Activated naive CD4-positive, alpha-beta T cell treated with anti-CD3 and anti-CD28 coated beads for 36 hours (primary cell): ENCODE measurements around the gene FAM3D. TPM values are rescaled to one million over a fixed set of nuclear protein-coding genes. Genes with fewer than 3 reads are reported as not detected.

ENCODE experiments used
- CTCF ChIA-PET: fragments of 350-600 bp; sonication (Branson Sonifier 250); formaldehyde crosslinking; loops from one replicate; lab custom pipeline; 2021; ENCODE audit warnings: antibody characterized with exemption; lab: Charles Lee
- DNase-seq: peaks from one replicate; pipeline ENCODE4 v3.0.0-alpha.2; 2020
- H3K27ac Mint-ChIP-seq: one replicate; pipeline ENCODE4 v1.8.0; 2021; ENCODE audit warnings: mild to moderate bottlenecking, mixed read lengths
- H3K27me3 Mint-ChIP-seq: one replicate; pipeline ENCODE4 v1.8.0; 2021; ENCODE audit warnings: low read depth, mixed read lengths
- H3K36me3 Mint-ChIP-seq: one replicate; pipeline ENCODE4 v1.8.0; 2021; ENCODE audit warnings: low read depth, mixed read lengths
- H3K4me1 Mint-ChIP-seq: one replicate; pipeline ENCODE4 v1.8.0; 2021; ENCODE audit warnings: low read depth, mixed read lengths
- H3K4me3 Mint-ChIP-seq: one replicate; pipeline ENCODE4 v1.8.0; 2021; ENCODE audit warnings: mild to moderate bottlenecking, moderate library complexity, mixed read lengths
- H3K9me3 Mint-ChIP-seq: one replicate; pipeline ENCODE4 v1.8.0; 2021; ENCODE audit warnings: mixed read lengths
- intact Hi-C: fragments of 100-400 bp; cut with micrococcal nuclease; formaldehyde crosslinking; loops from one replicate; pipeline ENCODE4 v1.15.1; 2023
- total RNA-seq, 2 experiments: library from RNA; stranded (reverse); gene quantifications; one replicate each; pipeline ENCODE4 v1.2.3, GENCODE V29; 2021

Gene FAM3D
- total RNA-seq, 2 experiments from 2014 or later: not detected

GRCh38 chr3:58645726-58646125 is 20.8 kb downstream of the FAM3D start:
- Mint-ChIP-seq H3K9me3 (no peaks in the 10 kb centered on the region), H3K27ac (no peak overlapping the region), H3K4me3 (no peak overlapping the region), H3K27me3 (no peaks in the 10 kb centered on the region), H3K36me3 (no peaks in the 10 kb centered on the region), H3K4me1 (no peaks in the 10 kb centered on the region)
- intact Hi-C loops: no loop called here
- CTCF ChIA-PET: no interaction called here
- no peak for DNase-seq

GRCh38 chr3:58642846-58643245 is 23.7 kb downstream of the FAM3D start:
- H3K27ac Mint-ChIP-seq: no peak overlapping the region
- CTCF ChIA-PET: interaction anchor here (0.6 to 2.3 kb wide), 6 partner anchors 10 to 456 kb away, joined by 3 to 7 read pairs (median 4); no protein-coding TSS in a partner anchor
- H3K4me1 Mint-ChIP-seq: no peaks in the 10 kb centered on the region
- no peak overlapping the region for H3K4me3 Mint-ChIP-seq
- H3K27me3 Mint-ChIP-seq: peaks cover 2% of the 10 kb centered on the region
- no peaks in the 10 kb centered on the region for H3K36me3 Mint-ChIP-seq
- no peaks in the 10 kb centered on the region for H3K9me3 Mint-ChIP-seq
- intact Hi-C loops: no loop called here
- DNase-seq: no peak

- no peaks in the 10 kb centered on the region for H3K9me3 Mint-ChIP-seq
- peaks cover 2% of the 10 kb centered on the region for H3K27me3 Mint-ChIP-seq
Measured at GRCh38 chr3:58640700-58641372, 25.7 kb downstream of the FAM3D start.

GRCh38 chr3:58639842-58640241 is 26.7 kb downstream of the FAM3D start:
- intact Hi-C loops: loop anchor here (1.0 to 2.0 kb wide), 2 partner anchors 355 to 412 kb away; no protein-coding TSS in a partner anchor
- H3K4me3 Mint-ChIP-seq: no peak overlapping the region
- H3K27ac Mint-ChIP-seq: no peak overlapping the region
- H3K27me3 Mint-ChIP-seq: peaks cover 2% of the 10 kb centered on the region
- H3K4me1 Mint-ChIP-seq: no peaks in the 10 kb centered on the region
- H3K9me3 Mint-ChIP-seq: no peaks in the 10 kb centered on the region
- CTCF ChIA-PET: interaction anchor here (1.0 to 5.8 kb wide), 5 partner anchors 9 to 570 kb away, joined by 3 to 35 read pairs (median 12); no protein-coding TSS in a partner anchor
- DNase-seq: no peak
- H3K36me3 Mint-ChIP-seq: no peaks in the 10 kb centered on the region

More at GRCh38 chr3:58640700-58641372, 25.7 kb downstream of the FAM3D start:
- Mint-ChIP-seq H3K4me3 (no peak overlapping the region), H3K36me3 (no peaks in the 10 kb centered on the region), H3K4me1 (no peaks in the 10 kb centered on the region), H3K27ac (no peak overlapping the region)
- CTCF ChIA-PET: interaction anchor here (0.6 to 5.8 kb wide), 12 partner anchors 9 to 996 kb away, joined by 3 to 35 read pairs (median 3); no protein-coding TSS in a partner anchor
- DNase-seq: peak; percentile 76
- intact Hi-C loops: loop anchor here (1.0 to 2.0 kb wide), 2 partner anchors 354 to 411 kb away; no protein-coding TSS in a partner anchor

GRCh38 chr3:58639001-58639400 is 27.6 kb downstream of the FAM3D start:
- H3K9me3 Mint-ChIP-seq: no peaks in the 10 kb centered on the region
- DNase-seq: no peak
- CTCF ChIA-PET: interaction anchor here (1.1 to 5.8 kb wide), 4 partner anchors 8 to 413 kb away, joined by 3 to 35 read pairs (median 16); no protein-coding TSS in a partner anchor
- H3K4me3 Mint-ChIP-seq: no peak overlapping the region
- H3K4me1 Mint-ChIP-seq: no peaks in the 10 kb centered on the region
- H3K27ac Mint-ChIP-seq: no peak overlapping the region
- peaks cover 2% of the 10 kb centered on the region for H3K27me3 Mint-ChIP-seq
- intact Hi-C loops: no loop called here
- H3K36me3 Mint-ChIP-seq: no peaks in the 10 kb centered on the region

- Mint-ChIP-seq H3K36me3 (no peaks in the 10 kb centered on the region), H3K9me3 (no peaks in the 10 kb centered on the region), H3K4me1 (no peaks in the 10 kb centered on the region), H3K27ac (no peak overlapping the region), H3K4me3 (no peak overlapping the region), H3K27me3 (peaks cover 2% of the 10 kb centered on the region)
- no peak for DNase-seq
- intact Hi-C loops: no loop called here
- CTCF ChIA-PET: interaction anchor here (1.1 to 5.8 kb wide), 4 partner anchors 8 to 414 kb away, joined by 3 to 35 read pairs (median 16); no protein-coding TSS in a partner anchor
Measured at GRCh38 chr3:58638591-58638990, 28.0 kb downstream of the FAM3D start.

- intact Hi-C loops: no loop called here
Measured at GRCh38 chr3:58637509-58637908, 29.1 kb downstream of the FAM3D start.

GRCh38 chr3:58635371-58636285 is 30.9 kb downstream of the FAM3D start:
- no peaks in the 10 kb centered on the region for H3K4me1 Mint-ChIP-seq
- DNase-seq: no peak
- H3K36me3 Mint-ChIP-seq: no peaks in the 10 kb centered on the region
- no peak overlapping the region for H3K4me3 Mint-ChIP-seq
- no peaks in the 10 kb centered on the region for H3K9me3 Mint-ChIP-seq
- no peak overlapping the region for H3K27ac Mint-ChIP-seq
- intact Hi-C loops: no loop called here
- H3K27me3 Mint-ChIP-seq: peaks cover 2% of the 10 kb centered on the region
- CTCF ChIA-PET: interaction anchor here (0.6 to 11.1 kb wide), 2 partner anchors 65 kb away, joined by 4 to 256 read pairs; partner anchors contain the start of gene FAM107A

More at GRCh38 chr3:58637509-58637908, 29.1 kb downstream of the FAM3D start:
- CTCF ChIA-PET: interaction anchor here (0.6 to 5.8 kb wide), 3 partner anchors 10 to 441 kb away, joined by 4 to 35 read pairs (median 5); no protein-coding TSS in a partner anchor
- H3K9me3 Mint-ChIP-seq: no peaks in the 10 kb centered on the region
- DNase-seq: no peak
- no peaks in the 10 kb centered on the region for H3K4me1 Mint-ChIP-seq
- H3K27me3 Mint-ChIP-seq: peaks cover 2% of the 10 kb centered on the region
- H3K4me3 Mint-ChIP-seq: no peak overlapping the region
- no peaks in the 10 kb centered on the region for H3K36me3 Mint-ChIP-seq
- H3K27ac Mint-ChIP-seq: no peak overlapping the region

GRCh38 chr3:58633157-58633865 is 33.3 kb downstream of the FAM3D start:
- CTCF ChIA-PET: interaction anchor here (11.1 kb wide), 1 partner anchor 62 kb away, joined by 256 read pairs; the partner anchor contains the start of gene FAM107A

GRCh38 chr3:58631742-58632141 is 34.8 kb downstream of the FAM3D start:
- no peaks in the 10 kb centered on the region for H3K27me3 Mint-ChIP-seq
- H3K36me3 Mint-ChIP-seq: no peaks in the 10 kb centered on the region
- no peak overlapping the region for H3K27ac Mint-ChIP-seq
- DNase-seq: no peak
- H3K9me3 Mint-ChIP-seq: no peaks in the 10 kb centered on the region
- CTCF ChIA-PET: interaction anchor here (0.7 to 11.1 kb wide), 9 partner anchors 10 to 276 kb away, joined by 3 to 256 read pairs (median 3); partner anchors contain the start of gene FAM107A
- H3K4me3 Mint-ChIP-seq: no peak overlapping the region
- intact Hi-C loops: no loop called here
- no peaks in the 10 kb centered on the region for H3K4me1 Mint-ChIP-seq

More at GRCh38 chr3:58633157-58633865, 33.3 kb downstream of the FAM3D start:
- Mint-ChIP-seq H3K4me1 (no peaks in the 10 kb centered on the region), H3K36me3 (no peaks in the 10 kb centered on the region), H3K9me3 (no peaks in the 10 kb centered on the region), H3K27me3 (no peaks in the 10 kb centered on the region), H3K27ac (no peak overlapping the region), H3K4me3 (no peak overlapping the region)
- intact Hi-C loops: no loop called here
- DNase-seq: no peak

GRCh38 chr3:58630710-58631092 is 35.9 kb downstream of the FAM3D start:
- CTCF ChIA-PET: interaction anchor here (0.5 to 11.1 kb wide), 22 partner anchors 9 to 452 kb away, joined by 3 to 256 read pairs (median 4); partner anchors contain the start of genes FAM107A, HTD2 and RPP14
- Mint-ChIP-seq H3K36me3 (no peaks in the 10 kb centered on the region), H3K27ac (no peak overlapping the region), H3K9me3 (no peaks in the 10 kb centered on the region), H3K27me3 (no peaks in the 10 kb centered on the region), H3K4me3 (no peak overlapping the region), H3K4me1 (no peaks in the 10 kb centered on the region)
- intact Hi-C loops: loop anchor here (1.0 kb wide), 6 partner anchors 62 to 443 kb away; partner anchors contain the start of genes HTD2 and RPP14
- no peak for DNase-seq
